Spleen (tissue), 13 donors: ENCODE measurements around the gene KLHL8. TPM values are rescaled to one million over a fixed set of nuclear protein-coding genes. Genes with fewer than 3 reads are reported as not detected.
A peak's percentile ranks its signal among the peaks of the same experiment; 100 is the strongest.

Experiments
- DNase-seq: peaks from one replicate; pipeline ENCODE4 v3.0.0-alpha.2; 2020
- H3K27ac ChIP-seq, 8 donors: fragments of 200-600 bp; sonication (generic) in 7 of 8; 1 replicate in 4 of 8; 2 replicates in 4 of 8; pipeline versions ENCODE4 v1.5.0 to v1.8.0; 2016 to 2021; ENCODE audit warnings: inconsistent platforms in 4 of 8, mild to moderate bottlenecking in 4 of 8, moderate library complexity in 1 of 8
- H3K27me3 ChIP-seq, 7 donors: fragments of 200-600 bp; sonication (generic) in 6 of 7; replicated peaks in 1 of 7; 1 replicate in 4 of 7; 2 replicates in 3 of 7; pipeline versions ENCODE4 v1.5.0 to v1.8.0; 2016 to 2021; ENCODE audit warnings: inconsistent platforms in 3 of 7, mild to moderate bottlenecking in 1 of 7
- H3K36me3 ChIP-seq, 6 donors: fragments of 200-600 bp; sonication (generic) in 5 of 6; 1 replicate in 4 of 6; 2 replicates in 2 of 6; pipeline versions ENCODE4 v1.5.0 to v1.8.0; 2016 to 2021; ENCODE audit warnings: inconsistent platforms in 2 of 6
- H3K4me1 ChIP-seq, 6 donors: fragments of 200-600 bp; sonication (generic) in 5 of 6; 1 replicate in 3 of 6; 2 replicates in 3 of 6; pipeline versions ENCODE4 v1.5.0 to v1.8.0; 2016 to 2021; ENCODE audit warnings: inconsistent platforms in 3 of 6
- H3K4me3 ChIP-seq, 8 donors: fragments of 200-600 bp; sonication (generic) in 7 of 8; 1 replicate in 4 of 8; 2 replicates in 4 of 8; pipeline versions ENCODE4 v1.5.0 to v1.8.0; 2016 to 2021; ENCODE audit warnings: inconsistent platforms in 4 of 8, mild to moderate bottlenecking in 4 of 8, moderate library complexity in 2 of 8
- H3K9me3 ChIP-seq, 8 donors: fragments of 200-600 bp; sonication (generic) in 7 of 8; 1 replicate in 4 of 8; 2 replicates in 4 of 8; pipeline versions ENCODE4 v1.5.0 to v1.8.0; 2016 to 2021; ENCODE audit warnings: inconsistent platforms in 4 of 8
- CTCF ChIP-seq, 11 experiments: fragments of 200-600 bp in 7 of 11; fragments of 450-650 bp in 4 of 11; sonication (generic) in 4 of 11; IDR thresholded peaks in 8 of 11; conservative IDR thresholded peaks in 3 of 11; 1 replicate in 7 of 11; 2 replicates in 4 of 11; pipeline versions ENCODE4 v1.4.0 to v1.8.0; 2016 to 2021; ENCODE audit warnings: antibody characterized with exemption in 11 of 11, inconsistent platforms in 4 of 11, mild to moderate bottlenecking in 1 of 11
- POLR2A ChIP-seq, 3 donors: fragments of 450-650 bp; IDR thresholded peaks; one replicate each; pipeline ENCODE4 v1.5.1; 2017; ENCODE audit warnings: antibody characterized with exemption in 3 of 3, mild to moderate bottlenecking in 1 of 3
- POLR2AphosphoS5 ChIP-seq, 3 donors: sonication (generic); formaldehyde crosslinking; IDR thresholded peaks; one replicate each; pipeline ENCODE4 v1.5.1; 2017; ENCODE audit warnings: antibody characterized with exemption in 3 of 3
- WGBS, 5 donors: extraction: QIAGEN DNeasy Blood & Tissue Kit in 3 of 5; methylation state at CpG; one replicate each; pipeline versions ENCODE4 v1.1.5 to v1.1.7; 2013 to 2018; 5-methylcytosine and 5-hydroxymethylcytosine counted together
- intact Hi-C: fragments of 100-400 bp; cut with DNase I; formaldehyde crosslinking; loops from one replicate; pipeline ENCODE4 v1.15.0; 2023; ENCODE audit warnings: low total_unique reads
- long read RNA-seq, 2 donors: transcript quantifications; one replicate each; lab custom pipeline, GENCODE V29; 2026
- polyA plus RNA-seq, 3 donors: library from polyadenylated mRNA; stranded (reverse); fragments of 200-250 nt; gene quantifications; one replicate each; pipeline ENCODE4 v1.2.1, GENCODE V29; 2013
- total RNA-seq, 7 donors: library from RNA; depleted of rRNA in 3 of 7; stranded (reverse); fragments of >200 nt in 3 of 7; fragmentation: NEBNext Ultra II Directional in 4 of 7; extraction: Animal tissue kit (Norgen Biotek cat#: 25700) in 4 of 7; gene quantifications; one replicate each; pipeline versions ENCODE4 v1.1.0 to v1.2.1, GENCODE V29; 2016 to 2021
- donor health status: healthy with polysubstance abuse.
- donor health status: DM: no; HTN: no; CAD: no; lungs with moderate emphysema.
- donor health status: DM: no; HTN: no; CAD: no.
- donor health status: Bipolar disorder and iron deficiency.
- donor health status: healthy.
- donor health status: DM: no; HTN: no; CAD: no.
- donor health status: DM: yes; HTN: yes; CAD: no.

Gene KLHL8
- total RNA-seq (10 to 100 TPM; 12.3 to 17.6 (median 15.9) TPM), polyA plus RNA-seq (1 to 10 TPM; 2.6 to 4.4 (median 2.7) TPM)
- long read RNA-seq, donor 1 = 0 reads
- long read RNA-seq, donor 2, full-length matches to known transcripts = 1 of 1 reads
- long read RNA-seq, donor 2, partial matches to known transcripts = 0 of 1 reads
- long read RNA-seq, donor 2, other reads (novel, unspliced or antisense) = 0 of 1 reads

DNA sequence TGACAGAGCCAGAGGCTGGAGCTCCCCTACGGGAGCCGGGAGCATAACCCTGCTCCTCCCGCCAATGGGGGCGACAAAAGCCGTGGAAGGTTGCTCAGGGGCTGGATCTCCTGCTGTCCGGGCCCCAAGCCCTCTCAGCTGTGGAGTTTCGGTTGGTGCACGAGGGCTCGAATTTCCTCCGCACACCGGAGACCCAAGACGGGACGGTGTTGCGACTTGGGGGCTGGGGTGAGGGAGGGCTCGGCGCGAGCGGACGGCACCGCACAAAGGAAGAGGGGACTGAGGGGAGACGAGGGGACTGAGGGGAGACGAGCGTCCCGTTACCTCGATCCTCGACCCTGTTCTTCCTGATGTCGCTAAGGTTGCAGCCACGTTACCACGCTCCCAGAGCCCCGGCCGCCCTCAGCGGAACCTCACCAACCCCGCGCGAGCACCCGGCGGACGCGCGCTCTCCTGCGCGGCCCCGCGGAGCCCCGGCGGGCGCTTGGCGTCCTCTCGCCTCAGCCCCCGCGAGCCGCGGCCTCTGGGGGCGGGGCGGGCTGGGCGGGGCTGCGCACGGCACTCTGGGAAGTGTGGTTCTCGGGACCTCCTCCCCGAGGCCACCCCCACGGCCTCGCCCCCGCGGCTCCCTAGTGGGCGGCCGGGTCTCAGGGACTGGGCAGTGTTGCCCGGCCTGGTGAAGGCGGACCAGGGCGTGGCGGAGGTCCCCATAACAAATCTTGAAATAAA, at the start of gene KLHL8:
Gene KLHL8 (minus strand): TSS at position 525 of the 729 bp plus-strand sequence. CDS start 25,079 bp downstream, outside the sequence.
- peak within 1 kb of the TSS; percentile 72 to 95 (median 92) for H3K4me3 ChIP-seq
- TF ChIP-seq POLR2AphosphoS5 (IDR thresholded peaks at IDR 0.05) (peak; percentile 91 to 93 (median 93)), CTCF (IDR thresholded peaks at IDR 0.05 in 8 of 11, conservative IDR thresholded peaks at IDR 0.05 in 3 of 11) (peak in 2 of 11 experiments; percentile 4 to 30), POLR2A (IDR thresholded peaks at IDR 0.05) (peak in 2 of 3 donors; percentile 12 to 51)
- peak; percentile 97 for DNase-seq
- H3K9me3 ChIP-seq = no peaks in the 10 kb centered on the region
- intact Hi-C loops = loop anchor here (10.0 kb wide), 1 partner anchor 295 kb away; no protein-coding TSS in a partner anchor
- peak within 1 kb of the TSS; percentile 92 to 98 (median 97) for H3K27ac ChIP-seq
- peaks cover 7 to 50% (median 23%) of the 10 kb centered on the region in 6 donors for H3K4me1 ChIP-seq
- H3K36me3 ChIP-seq = no peaks in the 10 kb centered on the region
- 0 to 1% (median 0%) methylated on average over 14 to 70 of the region's 70 CpGs for WGBS, 5 donors
- H3K27me3 ChIP-seq = no peaks in the 10 kb centered on the region

DNA sequence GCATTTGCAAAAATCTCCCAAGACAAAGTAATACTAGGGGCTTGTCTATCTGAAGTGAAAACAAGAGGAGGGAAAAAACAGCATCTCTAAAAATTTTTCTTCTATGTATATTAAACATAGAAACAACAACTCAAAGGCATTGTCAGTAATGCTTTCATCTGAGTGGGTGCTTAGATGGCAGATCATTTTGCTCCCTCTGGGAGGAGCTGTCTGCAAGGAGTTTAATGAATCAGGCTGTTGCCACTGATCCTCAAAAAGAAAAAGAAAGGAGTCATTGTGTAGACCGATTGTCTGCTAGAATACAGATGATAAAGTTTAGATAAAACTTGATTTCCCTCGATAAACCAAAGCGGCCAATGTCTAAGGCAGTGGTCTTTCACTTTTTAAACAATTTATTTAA, 49.7 kb upstream of the KLHL8 start:
- intact Hi-C loops = no loop called here
- no peaks in the 10 kb centered on the region for H3K4me1 ChIP-seq
- H3K27ac ChIP-seq = no peak overlapping the region
- DNase-seq = no peak
- TF ChIP-seq CTCF (IDR thresholded peaks at IDR 0.05 in 8 of 11, conservative IDR thresholded peaks at IDR 0.05 in 3 of 11) (no peak), POLR2A (IDR thresholded peaks at IDR 0.05) (no peak), POLR2AphosphoS5 (IDR thresholded peaks at IDR 0.05) (no peak)
- 69 to 80% (median 74%) methylated on average over 3 of the region's 3 CpGs for WGBS, 5 donors
- H3K27me3 ChIP-seq = no peaks in the 10 kb centered on the region
- H3K36me3 ChIP-seq = no peaks in the 10 kb centered on the region
- H3K9me3 ChIP-seq = no peaks in the 10 kb centered on the region
- H3K4me3 ChIP-seq = no peak overlapping the region

- no peaks in the 10 kb centered on the region for H3K36me3 ChIP-seq
- intact Hi-C loops = no loop called here
- TF ChIP-seq POLR2A (IDR thresholded peaks at IDR 0.05) (no peak), CTCF (IDR thresholded peaks at IDR 0.05 in 8 of 11, conservative IDR thresholded peaks at IDR 0.05 in 3 of 11) (no peak), POLR2AphosphoS5 (IDR thresholded peaks at IDR 0.05) (no peak)
- no peak overlapping the region for H3K27ac ChIP-seq
- H3K27me3 ChIP-seq = no peaks in the 10 kb centered on the region
- no peak overlapping the region for H3K4me3 ChIP-seq
- no peaks in the 10 kb centered on the region for H3K9me3 ChIP-seq
- no peaks in the 10 kb centered on the region for H3K4me1 ChIP-seq
- 74 to 90% (median 82%) methylated on average over 5 of the region's 5 CpGs for WGBS, 5 donors
- no peak for DNase-seq
Measured at GRCh38 chr4:87268411-87268810, 48.0 kb upstream of the KLHL8 start.

- TF ChIP-seq POLR2AphosphoS5 (IDR thresholded peaks at IDR 0.05) (no peak), POLR2A (IDR thresholded peaks at IDR 0.05) (no peak), CTCF (IDR thresholded peaks at IDR 0.05 in 8 of 11, conservative IDR thresholded peaks at IDR 0.05 in 3 of 11) (no peak)
- intact Hi-C loops = no loop called here
- 69 to 79% (median 78%) methylated on average over 3 of the region's 3 CpGs for WGBS, 5 donors
Measured at GRCh38 chr4:87266986-87267385, 46.6 kb upstream of the KLHL8 start.

More at GRCh38 chr4:87266986-87267385, 46.6 kb upstream of the KLHL8 start:
- DNase-seq = no peak
- Histone ChIP-seq H3K9me3 (peaks cover 0 to 9% (median 5%) of the 10 kb centered on the region in 8 donors), H3K4me1 (no peaks in the 10 kb centered on the region), H3K36me3 (no peaks in the 10 kb centered on the region), H3K4me3 (no peak overlapping the region), H3K27ac (no peak overlapping the region), H3K27me3 (no peaks in the 10 kb centered on the region)
